SK-N-SH treated with all-trans-retinoic acid at 6 μM for 48 hours (cell line): ENCODE results near the gene DIPK1B.

Experiments used
- ATAC-seq: fragments of 200-7000 bp; cut with Tn5 transposase; 3 replicates; pipeline ENCODE4 v1.9.1; 2020; ENCODE audit warnings: mild to moderate bottlenecking, moderate library complexity
- BACH2 ChIP-seq: fragments of 250-450 bp; sonication (Bioruptor Pico); IDR thresholded peaks from 2 replicates; pipeline ENCODE4 v1.9.0; 2021; ENCODE audit warnings: mild to moderate bottlenecking, borderline replicate concordance
- CREB5 ChIP-seq: fragments of 250-450 bp; sonication (Bioruptor Pico); IDR thresholded peaks from 2 replicates; pipeline ENCODE4 v1.5.1; 2020; ENCODE audit warnings: low read depth, mild to moderate bottlenecking, moderate library complexity
- CSDC2 ChIP-seq: fragments of 250-450 bp; sonication (Bioruptor Pico); IDR thresholded peaks from 2 replicates; pipeline ENCODE4 v1.5.0; 2020; ENCODE audit warnings: mild to moderate bottlenecking, moderate library complexity
- CSRNP3 ChIP-seq: fragments of 250-450 bp; sonication (Bioruptor Pico); IDR thresholded peaks from 2 replicates; pipeline ENCODE4 v1.5.1; 2021; ENCODE audit warnings: mild to moderate bottlenecking, moderate library complexity
- ESRRG ChIP-seq: fragments of 250-450 bp; sonication (Bioruptor Pico); IDR thresholded peaks from 2 replicates; pipeline ENCODE4 v1.6.1; 2021; ENCODE audit warnings: mild to moderate bottlenecking
- GLIS3 ChIP-seq: fragments of 250-450 bp; sonication (Bioruptor Pico); IDR thresholded peaks from 2 replicates; pipeline ENCODE4 v1.5.0; 2020; ENCODE audit warnings: mild to moderate bottlenecking, moderate library complexity
- ISL1 ChIP-seq: fragments of 250-450 bp; sonication (Bioruptor Pico); IDR thresholded peaks from 2 replicates; pipeline ENCODE4 v2.1.2; 2022; ENCODE audit warnings: mild to moderate bottlenecking, moderate library complexity
- PATZ1 ChIP-seq: fragments of 250-450 bp; sonication (Bioruptor Pico); IDR thresholded peaks from 2 replicates; pipeline ENCODE4 v1.8.0; 2020; ENCODE audit warnings: mild to moderate bottlenecking, moderate library complexity, borderline replicate concordance
- POU6F1 ChIP-seq: fragments of 250-450 bp; sonication (Bioruptor Pico); IDR thresholded peaks from 2 replicates; pipeline ENCODE4 v1.8.0; 2021; ENCODE audit warnings: low read depth, mild to moderate bottlenecking, moderate library complexity, borderline replicate concordance
- PPARA ChIP-seq: fragments of 250-450 bp; sonication (Bioruptor Pico); IDR thresholded peaks from 2 replicates; pipeline ENCODE4 v1.5.0; 2020; ENCODE audit warnings: mild to moderate bottlenecking, borderline replicate concordance
- RARB ChIP-seq: fragments of 250-450 bp; sonication (Bioruptor Pico); IDR thresholded peaks from 2 replicates; pipeline ENCODE4 v1.8.0; 2021; ENCODE audit warnings: mild to moderate bottlenecking, moderate library complexity
- SNAI2 ChIP-seq: fragments of 250-450 bp; sonication (Bioruptor Pico); IDR thresholded peaks from 2 replicates; pipeline ENCODE4 v1.5.0; 2020; ENCODE audit warnings: mild to moderate bottlenecking, moderate library complexity
- TCF4 ChIP-seq: fragments of 250-450 bp; sonication (Bioruptor Pico); IDR thresholded peaks from 2 replicates; pipeline ENCODE4 v1.8.0; 2021; ENCODE audit warnings: mild to moderate bottlenecking, moderate library complexity, borderline replicate concordance
- TOX ChIP-seq: fragments of 250-450 bp; sonication (Bioruptor Pico); IDR thresholded peaks from 2 replicates; pipeline ENCODE4 v1.8.0; 2021; ENCODE audit warnings: mild to moderate bottlenecking, moderate library complexity, borderline replicate concordance
- ZFP30 ChIP-seq: fragments of 450-650 bp; formaldehyde crosslinking; IDR thresholded peaks from 2 replicates; pipeline ENCODE4 v1.5.0; 2022; ENCODE audit warnings: mild to moderate bottlenecking, moderate library complexity
- ZNF565 ChIP-seq: fragments of 450-650 bp; formaldehyde crosslinking; conservative IDR thresholded peaks from 2 replicates; pipeline ENCODE4 v1.5.0; 2020; ENCODE audit warnings: low read depth, mild to moderate bottlenecking, moderate library complexity
- ZNF70 ChIP-seq: fragments of 450-650 bp; formaldehyde crosslinking; IDR thresholded peaks from 2 replicates; pipeline ENCODE4 v1.5.0; 2020; ENCODE audit warnings: mild to moderate bottlenecking, moderate library complexity
- ZNF8 ChIP-seq: fragments of 450-650 bp; formaldehyde crosslinking; IDR thresholded peaks from 2 replicates; pipeline ENCODE4 v1.5.0; 2020; ENCODE audit warnings: mild to moderate bottlenecking, moderate library complexity

The DIPK1B gene

GRCh38 chr9:136722969-136723356 lies 10.6 kb downstream of the DIPK1B start:
- no peak for TF ChIP-seq ZFP30 (CRISPR knock-in tag)
- no peak for TF ChIP-seq TOX (CRISPR knock-in tag)
- no peak for TF ChIP-seq TCF4 (CRISPR knock-in tag)
- no peak for TF ChIP-seq CSDC2 (CRISPR knock-in tag)
- no peak for TF ChIP-seq BACH2 (CRISPR knock-in tag)
- no peak for TF ChIP-seq PATZ1 (CRISPR knock-in tag)
- TF ChIP-seq POU6F1 (CRISPR knock-in tag), result no peak
- no peak for TF ChIP-seq ZNF8 (CRISPR knock-in tag)
- TF ChIP-seq RARB, result no peak
- TF ChIP-seq ISL1, result no peak
- no peak for TF ChIP-seq CSRNP3
- TF ChIP-seq ESRRG (CRISPR knock-in tag), result no peak
- TF ChIP-seq ZNF70 (CRISPR knock-in tag), result no peak
- no peak; the same call in none of the 3 replicates for ATAC-seq

GRCh38 chr9:136723362-136723976 lies 11.1 kb downstream of the DIPK1B start:
- no peak for TF ChIP-seq CSDC2 (CRISPR knock-in tag)
- TF ChIP-seq CSRNP3, result no peak
- no peak for TF ChIP-seq GLIS3 (CRISPR knock-in tag)
- no peak for TF ChIP-seq PATZ1 (CRISPR knock-in tag)
- TF ChIP-seq ZNF70 (CRISPR knock-in tag), result no peak
- TF ChIP-seq ISL1, result no peak
- no peak for TF ChIP-seq ZNF565 (CRISPR knock-in tag)
- no peak for TF ChIP-seq ESRRG (CRISPR knock-in tag)
- TF ChIP-seq TCF4 (CRISPR knock-in tag), result no peak
- TF ChIP-seq ZNF8 (CRISPR knock-in tag), result no peak
- TF ChIP-seq CREB5 (CRISPR knock-in tag), result no peak
- no peak for TF ChIP-seq PPARA (CRISPR knock-in tag)
- TF ChIP-seq ZFP30 (CRISPR knock-in tag), result no peak
- TF ChIP-seq SNAI2 (CRISPR knock-in tag), result no peak
- TF ChIP-seq, all 23 proteins: peak for 0
- ATAC-seq, result no peak

- TF ChIP-seq PPARA (CRISPR knock-in tag), result no peak
- no peak for ATAC-seq
These were observed 11.6 kb downstream of the DIPK1B start for GRCh38 chr9:136723989-136724388.
